Neural cell (in vitro differentiated cells): ENCODE data around the gene HDAC4. TPM values are rescaled to one million over a fixed set of nuclear protein-coding genes. Genes with fewer than 3 reads are reported as not detected.

Experiments
- H2AFZ ChIP-seq: fragments of 200-600, 300-800 bp; sonication (generic), shearing (Covaris generic); 2 replicates; pipeline ENCODE4 v1.6.0; 2014; ENCODE audit warnings: low read depth, mild to moderate bottlenecking, antibody characterized with exemption, low read length, moderate library complexity
- H3F3A ChIP-seq: fragments of 200-600 bp; shearing (Covaris generic); 2 replicates; pipeline ENCODE4 v1.6.1; 2016; ENCODE audit warnings: mild to moderate bottlenecking, moderate library complexity, mixed read lengths, antibody characterized with exemption, low read length; ENCODE audit not compliant: insufficient read depth, poor library complexity, severe bottlenecking
- H3K27ac ChIP-seq: fragments of 200-600, 300-800 bp; sonication (generic), shearing (Covaris generic); 2 replicates; pipeline ENCODE4 v1.5.1; 2014; ENCODE audit warnings: mild to moderate bottlenecking, low read length, moderate library complexity
- H3K27me3 ChIP-seq: fragments of 300-800, 200-600 bp; sonication (generic), shearing (Covaris generic); 2 replicates; pipeline ENCODE4 v1.6.0; 2014; ENCODE audit warnings: mild to moderate bottlenecking, low read depth, low read length, moderate library complexity; ENCODE audit not compliant: insufficient read depth
- H3K36me3 ChIP-seq: fragments of 300-800, 200-600 bp; sonication (generic), shearing (Covaris generic); 2 replicates; pipeline ENCODE4 v1.5.1; 2014; ENCODE audit warnings: mild to moderate bottlenecking, antibody characterized with exemption, low read length, moderate library complexity; ENCODE audit not compliant: insufficient read depth
- H3K4me2 ChIP-seq: fragments of 300-800, 200-600 bp; sonication (generic), shearing (Covaris generic); 2 replicates; pipeline ENCODE4 v1.6.0; 2014; ENCODE audit warnings: mild to moderate bottlenecking, low read length
- H3K4me3 ChIP-seq: fragments of 300-800, 200-600 bp; sonication (generic), shearing (Covaris generic); 2 replicates; pipeline ENCODE4 v1.5.1; 2014; ENCODE audit warnings: mild to moderate bottlenecking, low read length, moderate library complexity
- H3K79me2 ChIP-seq: fragments of 200-600 bp; shearing (Covaris generic); replicated peaks from 2 replicates; pipeline ENCODE4 v1.6.0; 2014; ENCODE audit warnings: mild to moderate bottlenecking, low read length, moderate library complexity; ENCODE audit not compliant: insufficient read depth
- H3K9ac ChIP-seq: fragments of 300-800, 200-600 bp; sonication (generic), shearing (Covaris generic); 2 replicates; pipeline ENCODE4 v1.6.1; 2016; ENCODE audit warnings: mild to moderate bottlenecking, low read length, mixed read lengths
- H3K9me2 ChIP-seq: fragments of 200-600 bp; shearing (Covaris generic); 2 replicates; pipeline ENCODE4 v1.6.1; 2016; ENCODE audit warnings: mild to moderate bottlenecking, low read length, mixed read lengths; ENCODE audit not compliant: insufficient read depth
- H3K9me3 ChIP-seq: fragments of 200-600, 300-800 bp; sonication (generic), shearing (Covaris generic); 2 replicates; pipeline ENCODE4 v1.6.1; 2016; ENCODE audit warnings: mild to moderate bottlenecking, mixed run types, low read length, moderate library complexity, mixed read lengths
- H4K20me1 ChIP-seq: fragments of 200-600 bp; shearing (Covaris generic); 2 replicates; pipeline ENCODE4 v1.6.1; 2016; ENCODE audit warnings: mild to moderate bottlenecking, mixed run types; ENCODE audit not compliant: insufficient read depth
- CTCF ChIP-seq: fragments of 450-650 bp; IDR thresholded peaks from 2 replicates; pipeline ENCODE4 v1.5.1; 2014; ENCODE audit warnings: antibody characterized with exemption, mild to moderate bottlenecking, moderate library complexity; ENCODE audit not compliant: poor library complexity, severe bottlenecking
- EP300 ChIP-seq: fragments of 450-650 bp; conservative IDR thresholded peaks from 2 replicates; pipeline ENCODE4 v1.6.1; 2014; ENCODE audit warnings: antibody characterized with exemption, mild to moderate bottlenecking, moderate library complexity; ENCODE audit not compliant: poor library complexity, severe bottlenecking
- EZH2 ChIP-seq: fragments of 200-600, 300-800 bp; shearing (Covaris generic), sonication (generic); IDR thresholded peaks from 2 replicates; pipeline ENCODE4 v1.6.1; 2014; ENCODE audit warnings: antibody characterized with exemption, low read length, borderline replicate concordance, mild to moderate bottlenecking; ENCODE audit not compliant: insufficient read depth, poor library complexity, severe bottlenecking
- MXI1 ChIP-seq: fragments of 450-650 bp; conservative IDR thresholded peaks from 2 replicates; pipeline ENCODE4 v1.6.1; 2014; ENCODE audit warnings: antibody characterized with exemption, mild to moderate bottlenecking; ENCODE audit not compliant: poor library complexity, severe bottlenecking
- POLR2AphosphoS5 ChIP-seq: IDR thresholded peaks from 2 replicates; pipeline ENCODE4 v1.6.1; 2012
- RAD21 ChIP-seq: fragments of 450-650 bp; conservative IDR thresholded peaks from 2 replicates; pipeline ENCODE4 v1.6.1; 2014; ENCODE audit warnings: antibody characterized with exemption, mild to moderate bottlenecking, moderate library complexity
- REST ChIP-seq: IDR thresholded peaks from 2 replicates; pipeline ENCODE4 v1.6.1; 2012; ENCODE audit warnings: borderline replicate concordance
- SMC3 ChIP-seq: fragments of 450-650 bp; conservative IDR thresholded peaks from 2 replicates; pipeline ENCODE4 v1.6.1; 2014; ENCODE audit warnings: antibody characterized with exemption, mild to moderate bottlenecking, moderate library complexity; ENCODE audit not compliant: poor library complexity
- TAF1 ChIP-seq: IDR thresholded peaks from 2 replicates; pipeline ENCODE4 v1.6.1; 2012; ENCODE audit warnings: low read depth
- polyA plus RNA-seq: library from polyadenylated mRNA; depleted of rRNA; stranded (reverse); fragments of >200 nt; gene quantifications from 2 replicates; pipeline ENCODE4 v1.2.3, GENCODE V29; 2014

HDAC4 gene
- polyA plus RNA-seq, 1 donor from 2014 or later, result 3.4 TPM

DNA sequence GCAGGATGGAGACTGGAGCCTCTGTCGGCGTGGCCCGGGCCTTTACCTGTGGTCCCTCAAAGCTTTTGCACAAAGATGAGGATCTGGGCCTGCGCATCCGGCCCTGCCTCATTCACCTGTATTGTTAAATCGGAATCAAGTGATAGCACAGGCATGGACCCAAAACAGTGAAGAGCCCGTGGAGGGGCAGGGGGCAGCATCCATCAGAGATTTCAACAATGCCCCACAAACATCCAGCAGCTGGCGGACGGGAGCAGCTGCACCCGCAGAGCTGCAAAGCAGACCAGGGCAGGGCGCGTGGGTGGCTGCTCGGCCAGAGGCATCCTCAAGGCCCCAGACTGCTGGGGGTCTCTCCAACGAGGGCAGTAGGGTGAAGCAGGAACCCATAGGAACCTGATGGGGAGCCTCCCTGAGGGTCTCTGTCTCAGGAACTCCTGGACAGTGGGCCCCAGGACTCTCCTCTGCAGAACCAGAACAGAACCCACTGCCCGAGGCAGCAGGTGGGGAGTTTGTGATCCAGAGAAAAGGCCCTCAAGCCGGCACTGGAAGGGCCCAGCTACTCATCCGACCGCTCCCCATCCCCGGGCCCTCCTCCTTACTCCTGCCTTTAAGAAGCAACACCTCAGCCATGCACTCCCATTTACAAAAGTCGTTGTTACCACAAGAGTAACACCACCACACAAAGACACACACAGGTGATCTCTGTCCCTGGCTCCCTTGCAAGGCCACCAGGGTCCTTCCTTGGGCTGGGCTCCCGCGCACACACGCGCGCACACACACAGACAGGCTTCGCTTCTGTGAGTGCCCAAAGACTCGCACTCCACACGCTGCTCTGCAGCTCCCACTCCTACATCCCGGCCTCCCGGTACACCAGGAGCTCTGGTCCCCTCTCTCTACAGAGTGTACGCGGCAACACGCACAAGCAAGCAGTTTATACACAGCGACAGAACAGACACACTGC lies 28.8 kb downstream of the HDAC4 start:
- H3K79me2 ChIP-seq, result no peaks in the 10 kb centered on the region

More for the DNA sequence above, 28.8 kb downstream of the HDAC4 start:
- TF ChIP-seq EZH2 (no peak), CTCF (no peak), SMC3 (no peak), MXI1 (no peak), TAF1 (no peak), EP300 (no peak), RAD21 (no peak), POLR2AphosphoS5 (no peak), REST (no peak)
- H3K4me2 ChIP-seq, result no peak overlapping the region
- no peak overlapping the region for H3K27ac ChIP-seq
- no peaks in the 10 kb centered on the region for H3K9me2 ChIP-seq
- no peaks in the 10 kb centered on the region for H3F3A ChIP-seq
- no peak overlapping the region for H3K4me3 ChIP-seq
- H2AFZ ChIP-seq, result no peak overlapping the region
- H4K20me1 ChIP-seq, result no peaks in the 10 kb centered on the region
- H3K9ac ChIP-seq, result no peak overlapping the region
- no peaks in the 10 kb centered on the region for H3K27me3 ChIP-seq
- H3K36me3 ChIP-seq, result no peaks in the 10 kb centered on the region
- no peaks in the 10 kb centered on the region for H3K9me3 ChIP-seq
